GM18867 (cell line): ENCODE data around the gene S100A10.

Source experiments
- ATAC-seq: cut with Tn5 transposase; IDR thresholded peaks from one replicate; pipeline ENCODE4 v1.9.1; 2021; ENCODE audit warnings: mild to moderate bottlenecking, moderate library complexity; ENCODE audit not compliant: unreplicated experiment

Gene S100A10

GRCh38 chr1:151939141-151939540 lies 54.5 kb downstream of the S100A10 start:
- no peak for ATAC-seq

GRCh38 chr1:151936653-151937052 lies 57.0 kb downstream of the S100A10 start:
- ATAC-seq: no peak

GRCh38 chr1:151935894-151936602 lies 57.6 kb downstream of the S100A10 start:
- ATAC-seq: no peak

- ATAC-seq: no peak
Measured at GRCh38 chr1:151935154-151935553, 58.5 kb downstream of the S100A10 start.

- no peak for ATAC-seq
Measured at GRCh38 chr1:151934048-151934493, 59.6 kb downstream of the S100A10 start.
